Hepatocyte (in vitro differentiated cells): Measurements from ENCODE around the gene ITGA8. TPM values are rescaled to one million over a fixed set of nuclear protein-coding genes. Genes with fewer than 3 reads are reported as not detected.

Experiments
- DNase-seq: peaks from one replicate; pipeline ENCODE4 v3.0.0-alpha.2; 2016; ENCODE audit warnings: low spot score
- H2AFZ ChIP-seq: fragments of 200-600 bp; sonication (generic); 2 replicates; pipeline ENCODE4 v1.6.0; 2016; ENCODE audit warnings: antibody characterized with exemption, mild to moderate bottlenecking
- H3K27ac ChIP-seq: fragments of 200-600 bp; sonication (generic); 2 replicates; pipeline ENCODE4 v1.5.1; 2016; ENCODE audit warnings: mild to moderate bottlenecking
- H3K27me3 ChIP-seq: fragments of 200-600 bp; sonication (generic); 2 replicates; pipeline ENCODE4 v1.6.1; 2016
- H3K36me3 ChIP-seq: fragments of 200-600 bp; sonication (generic); replicated peaks from 2 replicates; pipeline ENCODE4 v1.5.1; 2016; ENCODE audit warnings: low read depth; ENCODE audit not compliant: insufficient read depth
- H3K4me1 ChIP-seq: fragments of 200-600 bp; sonication (generic); 2 replicates; pipeline ENCODE4 v1.5.1; 2016; ENCODE audit warnings: mild to moderate bottlenecking, moderate library complexity; ENCODE audit not compliant: insufficient read depth
- H3K4me2 ChIP-seq: fragments of 200-600 bp; sonication (generic); 2 replicates; pipeline ENCODE4 v1.6.0; 2016
- H3K4me3 ChIP-seq: fragments of 200-600 bp; sonication (generic); 2 replicates; pipeline ENCODE4 v1.5.1; 2016; ENCODE audit warnings: mild to moderate bottlenecking
- H3K79me2 ChIP-seq: fragments of 200-600 bp; sonication (generic); 2 replicates; pipeline ENCODE4 v1.6.0; 2017; ENCODE audit warnings: mild to moderate bottlenecking
- H3K9me2 ChIP-seq: fragments of 200-600 bp; sonication (generic); replicated peaks from 2 replicates; pipeline ENCODE4 v1.6.0; 2017; ENCODE audit warnings: mild to moderate bottlenecking; ENCODE audit not compliant: insufficient read depth
- H3K9me3 ChIP-seq: fragments of 200-600 bp; sonication (generic); 2 replicates; pipeline ENCODE4 v1.5.1; 2016; ENCODE audit warnings: low read depth, mild to moderate bottlenecking
- H4K20me1 ChIP-seq: fragments of 200-600 bp; sonication (generic); 2 replicates; pipeline ENCODE4 v1.6.0; 2016; ENCODE audit warnings: mild to moderate bottlenecking; ENCODE audit not compliant: insufficient read depth, poor library complexity, severe bottlenecking
- EZH2 ChIP-seq: fragments of 200-600 bp; sonication (generic); IDR thresholded peaks from 2 replicates; pipeline ENCODE4 v1.6.1; 2016; ENCODE audit warnings: antibody characterized with exemption, mild to moderate bottlenecking, borderline replicate concordance
- EZH2phosphoT487 ChIP-seq: fragments of 200-600 bp; sonication (generic); IDR thresholded peaks from one replicate; pipeline ENCODE4 v1.6.1; 2018; ENCODE audit warnings: antibody characterized with exemption, mild to moderate bottlenecking, low read depth, moderate library complexity; ENCODE audit not compliant: unreplicated experiment, severe bottlenecking
- whole genome bisulfite sequencing: methylation state at CpG from one replicate; pipeline ENCODE4 v1.1.6; 2016; ENCODE audit warnings: low lambda C conversion rate; ENCODE audit errors: missing lambda C conversion rate; 5-methylcytosine and 5-hydroxymethylcytosine counted together
- polyA plus RNA-seq: library from polyadenylated mRNA; unstranded; fragments of >200 nt; fragmentation: Nextera tagmentation; extraction: Ambion mirVana; gene quantifications from 2 replicates; pipeline ENCODE4 v1.2.1, GENCODE V29; 2016
- total RNA-seq: library from RNA; depleted of rRNA; stranded (reverse); fragments of >200 nt; gene quantifications from 2 replicates; pipeline ENCODE4 v1.2.3, GENCODE V29; 2014
- TF ChIP-seq, protein P1 (sequence below): fragments of 200-600 bp; sonication (generic); IDR thresholded peaks from 2 replicates; pipeline ENCODE4 v1.5.1; 2016; ENCODE audit warnings: antibody characterized with exemption, mild to moderate bottlenecking; ENCODE audit not compliant: poor library complexity

ITGA8 gene
- total and polyA plus RNA-seq, 2 experiments from 2014 or later, result 2.9 to 16.8 TPM

DNA sequence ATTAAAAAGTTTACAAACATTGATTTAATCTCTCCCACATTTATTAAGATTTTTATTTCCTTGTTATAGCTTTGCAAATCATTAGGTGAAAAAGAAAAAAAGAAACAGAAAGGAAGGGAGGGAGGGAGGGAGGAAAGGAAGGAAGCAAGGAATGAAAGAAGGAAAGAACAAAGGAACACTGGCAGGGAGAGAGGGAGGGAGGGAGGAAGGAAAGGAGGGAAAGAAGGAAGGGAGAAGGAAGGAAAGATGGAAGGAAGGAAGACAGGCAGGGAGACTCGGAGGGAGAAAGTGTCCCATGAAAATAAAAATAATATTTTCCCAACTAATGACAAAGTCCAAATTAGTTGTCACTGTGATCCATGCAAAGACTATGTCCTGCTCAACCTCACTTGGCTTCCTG is 6.3 kb upstream of the ITGA8 start:
- H2AFZ ChIP-seq, result no peak overlapping the region
- no peak overlapping the region for H3K27ac ChIP-seq
- no peaks in the 10 kb centered on the region for H3K9me3 ChIP-seq
- no peak for DNase-seq
- H4K20me1 ChIP-seq, result no peaks in the 10 kb centered on the region
- no peak overlapping the region for H3K4me2 ChIP-seq
- no peaks in the 10 kb centered on the region for H3K36me3 ChIP-seq
- H3K79me2 ChIP-seq, result no peaks in the 10 kb centered on the region
- no peak overlapping the region for H3K4me3 ChIP-seq
- peaks cover 4% of the 10 kb centered on the region for H3K27me3 ChIP-seq
- no peaks in the 10 kb centered on the region for H3K9me2 ChIP-seq
- H3K4me1 ChIP-seq, result no peaks in the 10 kb centered on the region
- TF ChIP-seq EZH2 (no peak), EZH2phosphoT487 (no peak)
- TF ChIP-seq, protein P1, sequence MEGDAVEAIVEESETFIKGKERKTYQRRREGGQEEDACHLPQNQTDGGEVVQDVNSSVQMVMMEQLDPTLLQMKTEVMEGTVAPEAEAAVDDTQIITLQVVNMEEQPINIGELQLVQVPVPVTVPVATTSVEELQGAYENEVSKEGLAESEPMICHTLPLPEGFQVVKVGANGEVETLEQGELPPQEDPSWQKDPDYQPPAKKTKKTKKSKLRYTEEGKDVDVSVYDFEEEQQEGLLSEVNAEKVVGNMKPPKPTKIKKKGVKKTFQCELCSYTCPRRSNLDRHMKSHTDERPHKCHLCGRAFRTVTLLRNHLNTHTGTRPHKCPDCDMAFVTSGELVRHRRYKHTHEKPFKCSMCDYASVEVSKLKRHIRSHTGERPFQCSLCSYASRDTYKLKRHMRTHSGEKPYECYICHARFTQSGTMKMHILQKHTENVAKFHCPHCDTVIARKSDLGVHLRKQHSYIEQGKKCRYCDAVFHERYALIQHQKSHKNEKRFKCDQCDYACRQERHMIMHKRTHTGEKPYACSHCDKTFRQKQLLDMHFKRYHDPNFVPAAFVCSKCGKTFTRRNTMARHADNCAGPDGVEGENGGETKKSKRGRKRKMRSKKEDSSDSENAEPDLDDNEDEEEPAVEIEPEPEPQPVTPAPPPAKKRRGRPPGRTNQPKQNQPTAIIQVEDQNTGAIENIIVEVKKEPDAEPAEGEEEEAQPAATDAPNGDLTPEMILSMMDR, result no peak
- WGBS, result 100% methylated on average over 1 of the region's 1 CpG

DNA sequence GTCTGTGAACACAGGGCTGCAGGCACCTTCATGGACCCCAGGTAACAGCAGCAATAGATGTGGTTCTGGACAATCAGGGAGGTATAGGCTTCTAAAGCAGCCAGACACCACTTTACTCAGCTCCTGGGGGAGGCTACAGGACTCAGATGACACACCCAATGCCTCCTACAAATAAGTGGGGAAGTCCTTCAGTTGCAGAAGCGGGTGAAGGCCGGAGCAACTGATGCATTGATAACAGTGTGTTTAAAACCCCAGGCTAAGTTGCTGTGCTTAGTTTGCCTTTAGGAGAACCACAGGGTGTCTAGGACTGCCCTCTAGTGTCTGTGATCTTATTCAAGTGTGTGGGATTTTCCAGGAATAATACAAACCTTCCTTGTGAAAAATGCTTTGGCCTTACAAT is 5.9 kb upstream of the ITGA8 start:
- Histone ChIP-seq H3K4me3 (no peak overlapping the region), H3K9me2 (no peaks in the 10 kb centered on the region), H3K36me3 (no peaks in the 10 kb centered on the region), H4K20me1 (no peaks in the 10 kb centered on the region), H3K4me1 (no peaks in the 10 kb centered on the region), H3K79me2 (no peaks in the 10 kb centered on the region), H3K27me3 (peaks cover 6% of the 10 kb centered on the region), H3K9me3 (no peaks in the 10 kb centered on the region), H3K4me2 (no peak overlapping the region), H3K27ac (no peak overlapping the region), H2AFZ (no peak overlapping the region)
- peak; percentile 71 for DNase-seq
- WGBS, result 10% methylated on average over 2 of the region's 2 CpGs
- no peak for TF ChIP-seq EZH2
- TF ChIP-seq, protein P1, result peak; percentile 79
- no peak for TF ChIP-seq EZH2phosphoT487

DNA sequence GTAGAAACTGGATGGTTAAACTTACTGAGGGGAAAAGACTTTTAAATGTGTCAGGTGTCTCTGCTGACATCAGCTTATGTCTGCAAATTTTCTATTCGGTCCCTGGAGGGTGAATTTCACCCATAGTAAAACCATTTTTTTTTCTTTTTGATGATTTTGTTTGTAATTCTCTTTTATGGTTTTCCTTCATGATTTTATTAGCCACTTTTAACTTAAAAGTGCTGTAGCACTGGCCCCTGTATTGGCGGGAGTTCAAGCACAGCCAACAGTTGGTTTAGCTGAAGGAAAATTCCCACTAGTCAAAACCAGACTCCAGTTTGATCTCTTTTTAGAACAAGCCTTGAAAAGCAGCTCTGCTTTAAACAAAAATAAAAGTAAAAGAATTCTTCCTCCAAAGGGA is 5.0 kb upstream of the ITGA8 start:
- no peak for TF ChIP-seq EZH2
- TF ChIP-seq, protein P1, result no peak
- TF ChIP-seq EZH2phosphoT487, result no peak
- H3K4me2 ChIP-seq, result no peak overlapping the region

DNA sequence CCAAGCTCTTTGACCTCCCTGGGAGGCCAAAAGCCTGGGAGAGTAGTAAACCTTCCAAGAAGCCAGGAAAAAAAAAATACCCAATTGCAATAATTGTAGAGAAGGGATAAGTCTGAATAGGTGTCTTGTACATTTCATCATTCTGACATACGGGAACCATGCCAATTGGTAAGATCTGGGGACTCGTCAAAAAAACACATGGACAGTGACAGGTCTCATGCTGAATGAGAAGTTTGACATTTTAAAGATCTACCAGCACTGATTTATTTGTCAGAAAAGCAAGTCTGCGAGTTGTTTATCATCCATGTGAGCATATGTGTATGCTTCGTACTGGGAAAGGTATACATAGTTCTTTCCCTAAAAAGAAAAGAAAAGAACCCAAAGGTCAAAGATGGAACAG is 4.1 kb upstream of the ITGA8 start:
- H2AFZ ChIP-seq, result no peak overlapping the region
- H3K9me2 ChIP-seq, result no peaks in the 10 kb centered on the region
- H3K4me2 ChIP-seq, result no peak overlapping the region
- no peaks in the 10 kb centered on the region for H3K36me3 ChIP-seq
- H3K4me1 ChIP-seq, result no peaks in the 10 kb centered on the region
- no peaks in the 10 kb centered on the region for H4K20me1 ChIP-seq
- no peak for DNase-seq
- H3K4me3 ChIP-seq, result no peak overlapping the region
- no peak overlapping the region for H3K27ac ChIP-seq
- TF ChIP-seq EZH2, result no peak
- TF ChIP-seq EZH2phosphoT487, result no peak
- TF ChIP-seq, protein P1, result no peak
- 79% methylated on average over 4 of the region's 4 CpGs for WGBS
- H3K9me3 ChIP-seq, result no peaks in the 10 kb centered on the region
- peaks cover 16% of the 10 kb centered on the region for H3K27me3 ChIP-seq
- no peaks in the 10 kb centered on the region for H3K79me2 ChIP-seq

More for the DNA sequence above, 5.0 kb upstream of the ITGA8 start:
- H3K27ac ChIP-seq, result no peak overlapping the region
- no peaks in the 10 kb centered on the region for H3K9me2 ChIP-seq
- H2AFZ ChIP-seq, result no peak overlapping the region
- WGBS, result 59% methylated on average over 2 of the region's 2 CpGs
- no peaks in the 10 kb centered on the region for H3K36me3 ChIP-seq
- no peaks in the 10 kb centered on the region for H3K4me1 ChIP-seq
- H3K79me2 ChIP-seq, result no peaks in the 10 kb centered on the region
- H3K4me3 ChIP-seq, result no peak overlapping the region
- no peaks in the 10 kb centered on the region for H3K9me3 ChIP-seq
- H3K27me3 ChIP-seq, result peaks cover 13% of the 10 kb centered on the region
- no peak for DNase-seq
- H4K20me1 ChIP-seq, result no peaks in the 10 kb centered on the region
